Activated CD8-positive, alpha-beta memory T cell treated with anti-CD3 and anti-CD28 coated beads, Interleukin-2, amount 10 ng/mL, durations not matched to agents 7 days and 5 days (primary cell): ENCODE measurements around the gene PCDHA3. TPM values are rescaled to one million over a fixed set of nuclear protein-coding genes. Genes with fewer than 3 reads are reported as not detected.
"Not testable (repeated sequence)": the region's sequence is repeated elsewhere in the genome, so short reads cannot be mapped to it uniquely, and the experiment has no call there.

ENCODE experiments used
- ATAC-seq: fragments of 150-1000 bp; cut with Tn5 transposase; one replicate; pipeline ENCODE4 v1.10.0; 2021; ENCODE audit warnings: moderate library complexity
- CTCF ChIA-PET: fragments of 350-600 bp; sonication (Branson Sonifier 250); formaldehyde crosslinking; loops from one replicate; lab custom pipeline; 2021; ENCODE audit warnings: antibody characterized with exemption; lab: Charles Lee
- DNase-seq: peaks from one replicate; pipeline ENCODE4 v3.0.0-alpha.2; 2020
- H3K27ac Mint-ChIP-seq: one replicate; pipeline ENCODE4 v1.8.0; 2021; ENCODE audit warnings: mild to moderate bottlenecking, mixed read lengths
- H3K27me3 Mint-ChIP-seq: one replicate; pipeline ENCODE4 v1.8.0; 2021; ENCODE audit warnings: mixed read lengths
- H3K36me3 Mint-ChIP-seq: one replicate; pipeline ENCODE4 v1.8.0; 2021; ENCODE audit warnings: mild to moderate bottlenecking, mixed read lengths
- H3K4me1 Mint-ChIP-seq: one replicate; pipeline ENCODE4 v1.8.0; 2021; ENCODE audit warnings: mixed read lengths
- H3K4me3 Mint-ChIP-seq: one replicate; pipeline ENCODE4 v1.8.0; 2021; ENCODE audit warnings: mild to moderate bottlenecking, moderate library complexity, mixed read lengths
- H3K9me3 Mint-ChIP-seq: one replicate; pipeline ENCODE4 v1.8.0; 2022; ENCODE audit warnings: low read depth, mixed read lengths
- total RNA-seq, 2 experiments: library from RNA; stranded (reverse); gene quantifications; one replicate each; pipeline ENCODE4 v1.2.3, GENCODE V29; 2021

The PCDHA3 gene
- total RNA-seq, 2 experiments from 2014 or later: not detected

- Mint-ChIP-seq H3K36me3 (peaks cover 2% of the 10 kb centered on the region), H3K9me3 (peaks cover 15% of the 10 kb centered on the region), H3K27me3 (peaks cover 12% of the 10 kb centered on the region), H3K4me1 (no peaks in the 10 kb centered on the region), H3K4me3 (no peak overlapping the region), H3K27ac (no peak overlapping the region)
- CTCF ChIA-PET: no interaction called here
- no peak for ATAC-seq
- DNase-seq: no peak
Measured at GRCh38 chr5:140828362-140828737, 27.5 kb downstream of the PCDHA3 start.

- not testable (repeated sequence) for ATAC-seq, H3K4me3 Mint-ChIP-seq, DNase-seq, H3K4me1 Mint-ChIP-seq, H3K36me3 Mint-ChIP-seq, H3K27ac Mint-ChIP-seq
- Mint-ChIP-seq H3K27me3 (peaks cover 14% of the 10 kb centered on the region), H3K9me3 (peaks cover 17% of the 10 kb centered on the region)
- CTCF ChIA-PET: interaction anchor here (1.1 kb wide), 1 partner anchor 211 kb away, joined by 3 read pairs; no protein-coding TSS in a partner anchor
Measured at GRCh38 chr5:140829511-140830501, 28.9 kb downstream of the PCDHA3 start.

GRCh38 chr5:140833993-140834392, 33.1 kb downstream of the PCDHA3 start, which contains the start of gene PCDHA7:
Gene PCDHA7, plus strand, starts transcription at chr5:140834269. Its CDS starts 115 bp downstream, at chr5:140834384.
- H3K9me3 Mint-ChIP-seq: peaks cover 11% of the 10 kb centered on the region
- no peak for DNase-seq
- peaks cover 3% of the 10 kb centered on the region for H3K27me3 Mint-ChIP-seq
- CTCF ChIA-PET: no interaction called here
- H3K27ac Mint-ChIP-seq: no peak within 1 kb of the TSS
- H3K36me3 Mint-ChIP-seq: peaks cover 1% of the 10 kb centered on the region
- no peak for ATAC-seq
- H3K4me1 Mint-ChIP-seq: no peaks in the 10 kb centered on the region
- H3K4me3 Mint-ChIP-seq: no peak within 1 kb of the TSS

GRCh38 chr5:140834439-140835008, 33.7 kb downstream of the PCDHA3 start:
- DNase-seq, ATAC-seq, H3K36me3 Mint-ChIP-seq, H3K4me3 Mint-ChIP-seq, H3K4me1 Mint-ChIP-seq, H3K27ac Mint-ChIP-seq, CTCF ChIA-PET, H3K9me3 Mint-ChIP-seq, H3K27me3 Mint-ChIP-seq: not testable (repeated sequence)

GRCh38 chr5:140835622-140836510, 35.0 kb downstream of the PCDHA3 start:
- DNase-seq (no peak), ATAC-seq (no peak)
- H3K36me3 Mint-ChIP-seq: peaks cover 1% of the 10 kb centered on the region
- H3K9me3 Mint-ChIP-seq: peaks cover 14% of the 10 kb centered on the region
- no peak overlapping the region for H3K4me3 Mint-ChIP-seq
- no peaks in the 10 kb centered on the region for H3K4me1 Mint-ChIP-seq
- CTCF ChIA-PET: no interaction called here
- no peak overlapping the region for H3K27ac Mint-ChIP-seq
- peaks cover 3% of the 10 kb centered on the region for H3K27me3 Mint-ChIP-seq

GRCh38 chr5:140840978-140841962, 40.4 kb downstream of the PCDHA3 start, which contains the start of gene PCDHA8:
Gene PCDHA8, plus strand, starts transcription at chr5:140841187. Its CDS starts 135 bp downstream, at chr5:140841322.
- Mint-ChIP-seq H3K9me3 (peaks cover 12% of the 10 kb centered on the region), H3K36me3 (peaks cover 2% of the 10 kb centered on the region), H3K27me3 (no peaks in the 10 kb centered on the region), H3K4me3 (no peak within 1 kb of the TSS), H3K27ac (no peak within 1 kb of the TSS), H3K4me1 (no peaks in the 10 kb centered on the region)
- ATAC-seq: no peak
- no peak for DNase-seq
- CTCF ChIA-PET: interaction anchor here (1.1 to 1.2 kb wide), 2 partner anchors 18 to 336 kb away, joined by 3 to 4 read pairs; partner anchors contain the start of gene PCDHB8

- Mint-ChIP-seq H3K36me3 (peaks cover 2% of the 10 kb centered on the region), H3K4me3 (no peak overlapping the region), H3K27me3 (no peaks in the 10 kb centered on the region), H3K4me1 (no peaks in the 10 kb centered on the region), H3K27ac (no peak overlapping the region), H3K9me3 (peaks cover 16% of the 10 kb centered on the region)
- DNase-seq (no peak), ATAC-seq (no peak)
- CTCF ChIA-PET: no interaction called here
Measured at GRCh38 chr5:140842798-140843733, 42.2 kb downstream of the PCDHA3 start.

- CTCF ChIA-PET, H3K4me1 Mint-ChIP-seq, ATAC-seq, H3K36me3 Mint-ChIP-seq, H3K27ac Mint-ChIP-seq, DNase-seq, H3K27me3 Mint-ChIP-seq, H3K4me3 Mint-ChIP-seq: not testable (repeated sequence)
- H3K9me3 Mint-ChIP-seq: peaks cover 11% of the 10 kb centered on the region
Measured at GRCh38 chr5:140848139-140849102, 47.6 kb downstream of the PCDHA3 start, which contains the start of gene PCDHA9. Gene PCDHA9, plus strand, starts transcription at chr5:140848382. Its CDS starts 114 bp downstream, at chr5:140848496.

- CTCF ChIA-PET, DNase-seq, H3K4me1 Mint-ChIP-seq, H3K36me3 Mint-ChIP-seq, H3K27me3 Mint-ChIP-seq, H3K4me3 Mint-ChIP-seq, ATAC-seq, H3K9me3 Mint-ChIP-seq, H3K27ac Mint-ChIP-seq: not testable (repeated sequence)
Measured at GRCh38 chr5:140849831-140850634, 49.2 kb downstream of the PCDHA3 start.
